Kidney epithelial cell (primary cell): ENCODE data around the gene ZNF30. TPM values are rescaled to one million over a fixed set of nuclear protein-coding genes. Genes with fewer than 3 reads are reported as not detected.

Experiments
- DNase-seq: peaks from one replicate; pipeline ENCODE4 v3.0.0-alpha.2; 2010; ENCODE audit warnings: low read depth
- H3K27me3 ChIP-seq: 2 replicates; pipeline ENCODE4 v1.6.0; 2011; ENCODE audit warnings: low read length; ENCODE audit not compliant: control insufficient read depth, insufficient read depth
- H3K36me3 ChIP-seq: 2 replicates; pipeline ENCODE4 v1.5.1; 2011; ENCODE audit warnings: low read length; ENCODE audit not compliant: control insufficient read depth, insufficient read depth
- H3K4me3 ChIP-seq: 2 replicates; pipeline ENCODE4 v1.5.1; 2011; ENCODE audit warnings: low read depth, mild to moderate bottlenecking, control low read depth, low read length
- CTCF ChIP-seq: IDR thresholded peaks from 2 replicates; pipeline ENCODE4 v1.5.1; 2011; ENCODE audit warnings: mild to moderate bottlenecking, moderate library complexity, low read length, control low read depth, inconsistent platforms; ENCODE audit not compliant: insufficient read depth, poor library complexity, severe bottlenecking
- total RNA-seq: library from RNA; depleted of rRNA; stranded (reverse); fragments of >200 nt; gene quantifications from 2 replicates; pipeline ENCODE4 v1.2.3, GENCODE V29; 2015

The ZNF30 gene
- total RNA-seq: 1.6 and 2.1 TPM in 2 replicates

DNA sequence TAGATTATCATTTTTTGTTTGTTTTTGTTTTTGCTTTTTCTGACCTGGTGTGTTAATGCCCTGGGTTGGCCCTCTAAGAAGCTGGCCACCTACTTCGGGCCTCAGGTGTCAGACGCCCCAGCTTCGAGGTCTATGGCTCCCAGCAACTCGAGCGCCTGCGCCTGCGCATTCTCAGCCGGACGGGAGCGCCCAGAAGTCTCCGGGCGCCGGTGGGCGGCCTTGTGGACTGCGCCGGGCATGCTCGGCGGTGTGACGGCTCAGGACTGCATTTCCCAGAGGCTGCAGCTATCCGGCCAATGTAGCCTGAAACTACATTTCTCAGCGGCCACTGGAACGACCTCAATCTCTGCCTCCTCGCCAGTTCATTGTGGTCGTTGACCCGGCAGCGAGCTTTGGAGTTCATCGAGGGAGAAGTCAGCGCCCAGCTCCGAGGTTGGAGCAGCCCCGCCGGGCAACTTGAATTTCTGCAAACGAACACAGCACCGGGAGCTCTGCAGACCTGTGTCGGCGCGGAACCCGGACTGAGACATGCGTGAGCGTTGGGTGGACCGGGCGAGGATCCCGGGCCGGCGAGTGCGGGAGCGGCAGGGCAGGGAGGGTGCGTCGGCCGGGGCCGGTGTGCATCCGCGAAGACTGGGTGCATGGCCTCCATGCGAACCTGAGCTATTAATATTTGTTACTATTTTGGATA lies at the start of gene ZNF30:
TSS of gene ZNF30 (plus strand) at position 219 of the 691 bp plus-strand sequence. CDS start 3,045 bp downstream, outside the sequence.
- TF ChIP-seq CTCF: no peak
- Histone ChIP-seq H3K4me3 (peak within 1 kb of the TSS; percentile 67), H3K36me3 (no peaks in the 10 kb centered on the region), H3K27me3 (no peaks in the 10 kb centered on the region)
- peak; percentile 76 for DNase-seq

DNA sequence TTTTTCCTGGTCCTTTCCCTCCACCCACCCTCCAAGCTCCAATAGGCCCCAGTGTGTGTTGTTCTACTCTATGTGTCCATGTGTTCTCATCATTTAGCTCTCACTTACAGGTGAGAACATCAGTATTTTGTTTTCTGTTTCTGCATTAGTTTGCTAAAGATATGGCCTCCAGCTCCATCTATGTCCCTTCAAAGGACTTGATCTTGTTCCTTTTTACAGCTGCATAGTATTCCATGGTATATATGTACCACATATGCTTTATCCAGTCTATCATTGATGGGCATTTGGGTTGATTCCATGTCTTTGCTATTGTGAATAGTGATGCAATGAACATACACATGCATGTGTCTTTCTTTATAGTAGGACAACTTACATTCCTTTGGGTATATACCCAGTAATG lies 47.1 kb upstream of the ZNF30 start:
- no peak overlapping the region for H3K4me3 ChIP-seq
- H3K27me3 ChIP-seq: no peaks in the 10 kb centered on the region
- no peaks in the 10 kb centered on the region for H3K36me3 ChIP-seq
- no peak for TF ChIP-seq CTCF
- no peak for DNase-seq

DNA sequence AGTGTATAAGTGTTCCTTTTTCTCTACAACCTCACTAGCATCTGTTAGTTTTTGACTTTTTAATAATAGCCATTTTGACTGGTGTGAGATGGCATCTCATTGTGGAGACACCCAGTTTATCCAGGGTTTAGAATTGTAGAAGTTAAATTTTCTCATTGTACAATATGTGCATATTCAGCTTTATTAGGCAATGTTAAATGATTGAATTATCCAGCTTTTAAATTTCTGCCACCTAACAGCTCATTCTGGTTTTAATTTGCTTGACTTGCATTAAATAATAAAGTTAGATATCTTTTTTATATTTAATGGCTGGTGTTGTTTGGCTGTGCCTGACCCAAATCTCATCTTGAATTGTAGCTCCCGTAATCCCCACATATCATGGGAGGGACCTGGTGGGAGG lies 46.7 kb upstream of the ZNF30 start:
- no peak for TF ChIP-seq CTCF

DNA sequence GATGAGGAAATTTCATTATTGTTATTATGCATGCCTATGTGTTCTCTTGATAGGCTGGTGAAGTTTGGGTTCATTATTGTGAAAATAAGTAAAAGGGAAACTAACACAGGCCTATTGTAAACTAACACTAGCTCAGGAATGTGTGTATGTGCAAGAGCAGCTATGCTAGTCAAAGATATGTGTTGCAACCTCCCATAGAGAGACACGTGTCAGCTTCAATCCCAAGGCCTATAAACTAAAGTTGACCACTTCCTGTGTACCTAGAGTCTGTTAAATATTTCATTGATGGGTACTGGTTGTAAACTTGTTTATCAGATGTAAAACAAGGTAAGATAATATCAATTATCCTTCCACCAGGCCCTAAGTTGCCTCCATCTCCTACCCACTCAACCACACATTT lies 44.7 kb upstream of the ZNF30 start:
- Histone ChIP-seq H3K36me3 (no peaks in the 10 kb centered on the region), H3K4me3 (no peak overlapping the region), H3K27me3 (no peaks in the 10 kb centered on the region)
- no peak for DNase-seq
- TF ChIP-seq CTCF: no peak

More for the DNA sequence above, 46.7 kb upstream of the ZNF30 start:
- Histone ChIP-seq H3K4me3 (no peak overlapping the region), H3K36me3 (no peaks in the 10 kb centered on the region), H3K27me3 (no peaks in the 10 kb centered on the region)
- no peak for DNase-seq

GRCh38 chr19:34888091-34888490 lies 38.6 kb upstream of the ZNF30 start:
- H3K27me3 ChIP-seq: no peaks in the 10 kb centered on the region
- no peaks in the 10 kb centered on the region for H3K36me3 ChIP-seq
- DNase-seq: no peak
- no peak overlapping the region for H3K4me3 ChIP-seq
- TF ChIP-seq CTCF: no peak

- H3K27me3 ChIP-seq: peaks cover 12% of the 10 kb centered on the region
- H3K36me3 ChIP-seq: no peaks in the 10 kb centered on the region
- no peak for DNase-seq
- no peak overlapping the region for H3K4me3 ChIP-seq
- no peak for TF ChIP-seq CTCF
Observed at GRCh38 chr19:34900245-34900644, 26.5 kb upstream of the ZNF30 start.
